ENCODE measurements around the gene LDLRAD4. TPM values are rescaled to one million over a fixed set of nuclear protein-coding genes. Genes with fewer than 3 reads are reported as not detected.

The LDLRAD4 gene
- total and polyA plus RNA-seq, 8 donors: 2.0 to 47.9 (median 9.0) TPM

DNA sequence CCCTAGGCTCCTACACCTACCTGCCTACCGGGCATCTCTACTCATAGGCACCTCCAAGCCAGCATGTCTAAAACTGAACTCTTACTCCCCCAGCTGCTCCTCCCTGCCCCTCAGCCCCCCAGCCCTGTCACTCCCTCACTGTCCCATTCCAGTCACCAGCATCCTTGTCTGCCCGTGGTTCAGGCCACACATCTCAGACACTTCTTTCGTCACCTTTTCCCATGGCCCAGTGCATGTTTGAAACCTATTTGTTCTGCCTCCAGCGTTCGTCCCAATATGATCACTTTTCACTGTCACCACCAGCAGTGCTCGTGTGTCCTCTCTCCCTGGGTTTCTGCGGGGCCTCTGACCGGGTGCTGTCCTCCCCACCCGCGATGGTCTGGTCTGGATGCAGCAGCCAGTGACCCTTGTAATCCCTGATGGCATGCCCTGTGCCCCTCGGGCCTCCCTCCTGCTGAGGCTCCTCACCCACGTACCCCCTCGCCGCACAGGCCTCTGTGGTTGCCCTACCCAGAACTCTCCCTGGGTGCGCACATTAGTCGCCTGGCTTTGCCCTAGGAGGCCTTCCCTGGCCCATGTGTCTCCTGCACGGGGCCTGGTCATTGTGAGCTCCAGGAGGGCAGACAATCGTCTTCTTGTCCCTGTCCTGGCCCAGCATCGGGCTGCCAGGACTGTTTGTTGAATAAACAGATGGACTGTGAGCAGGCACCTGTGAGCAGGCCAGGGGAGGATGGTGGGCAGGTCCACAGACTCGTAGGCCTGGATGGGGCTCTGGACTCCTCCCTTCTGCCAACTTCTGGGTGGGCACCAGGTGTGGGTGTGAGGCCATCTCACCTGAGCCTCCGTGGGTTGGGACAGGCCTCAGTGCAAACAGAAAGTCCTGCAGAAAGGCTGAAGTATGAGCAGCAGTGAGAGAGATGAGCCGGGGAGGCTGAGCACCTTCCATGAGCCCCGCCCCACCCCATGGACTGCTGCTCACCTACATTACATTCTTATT lies 15.5 kb downstream of the LDLRAD4 start:
- no peak for TF ChIP-seq POLR2AphosphoS5 (IDR thresholded peaks at IDR 0.05)
- TF ChIP-seq EP300 (IDR thresholded peaks at IDR 0.05): no peak
- TF ChIP-seq, protein P1, sequence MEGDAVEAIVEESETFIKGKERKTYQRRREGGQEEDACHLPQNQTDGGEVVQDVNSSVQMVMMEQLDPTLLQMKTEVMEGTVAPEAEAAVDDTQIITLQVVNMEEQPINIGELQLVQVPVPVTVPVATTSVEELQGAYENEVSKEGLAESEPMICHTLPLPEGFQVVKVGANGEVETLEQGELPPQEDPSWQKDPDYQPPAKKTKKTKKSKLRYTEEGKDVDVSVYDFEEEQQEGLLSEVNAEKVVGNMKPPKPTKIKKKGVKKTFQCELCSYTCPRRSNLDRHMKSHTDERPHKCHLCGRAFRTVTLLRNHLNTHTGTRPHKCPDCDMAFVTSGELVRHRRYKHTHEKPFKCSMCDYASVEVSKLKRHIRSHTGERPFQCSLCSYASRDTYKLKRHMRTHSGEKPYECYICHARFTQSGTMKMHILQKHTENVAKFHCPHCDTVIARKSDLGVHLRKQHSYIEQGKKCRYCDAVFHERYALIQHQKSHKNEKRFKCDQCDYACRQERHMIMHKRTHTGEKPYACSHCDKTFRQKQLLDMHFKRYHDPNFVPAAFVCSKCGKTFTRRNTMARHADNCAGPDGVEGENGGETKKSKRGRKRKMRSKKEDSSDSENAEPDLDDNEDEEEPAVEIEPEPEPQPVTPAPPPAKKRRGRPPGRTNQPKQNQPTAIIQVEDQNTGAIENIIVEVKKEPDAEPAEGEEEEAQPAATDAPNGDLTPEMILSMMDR (IDR thresholded peaks at IDR 0.05): no peak
- TF ChIP-seq POLR2A (IDR thresholded peaks at IDR 0.05): no peak
- H3K27ac ChIP-seq: no peak overlapping the region
- no peaks in the 10 kb centered on the region for H3K36me3 ChIP-seq
- peaks cover 0 to 27% (median 13%) of the 10 kb centered on the region in 4 donors for H3K4me1 ChIP-seq
- no peak for DNase-seq
- no peak overlapping the region for H3K4me3 ChIP-seq
- intact Hi-C loops (cut with DNase I; ENCODE audit: low total_unique reads): no loop called here
- no peaks in the 10 kb centered on the region for H3K9me3 ChIP-seq
- 78 to 90% (median 83%) methylated on average over 22 to 23 of the region's 23 CpGs for WGBS, 5 donors
- no peaks in the 10 kb centered on the region for H3K27me3 ChIP-seq

DNA sequence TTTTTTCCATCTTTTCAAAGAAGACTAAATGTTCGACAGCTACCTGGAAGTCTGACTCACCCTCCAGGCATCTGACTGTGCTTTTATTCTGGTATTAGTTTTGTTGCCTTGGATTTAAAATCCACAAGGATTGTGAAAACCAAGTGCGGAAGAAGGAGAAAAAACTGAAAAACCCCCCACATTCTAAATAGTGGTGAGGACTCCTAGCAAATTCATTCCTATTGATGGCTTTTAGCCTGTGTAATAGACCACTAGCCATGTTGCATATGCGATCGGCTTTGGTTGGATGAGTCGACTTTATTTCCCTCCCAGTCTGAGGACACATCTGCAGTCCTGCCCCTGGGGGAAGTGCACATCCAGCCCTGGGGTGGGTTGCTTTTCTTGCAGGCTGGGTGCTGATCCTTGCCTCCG lies 16.9 kb downstream of the LDLRAD4 start:
- 56 to 70% (median 64%) methylated on average over 6 of the region's 6 CpGs for WGBS, 5 donors
- Histone ChIP-seq H3K27ac (peak overlapping the region in 1 of 5 donors; percentile 11), H3K4me1 (peaks cover 0 to 31% (median 13%) of the 10 kb centered on the region in 4 donors), H3K4me3 (no peak overlapping the region), H3K36me3 (no peaks in the 10 kb centered on the region), H3K9me3 (no peaks in the 10 kb centered on the region), H3K27me3 (no peaks in the 10 kb centered on the region)
- intact Hi-C loops (cut with DNase I; ENCODE audit: low total_unique reads): no loop called here
- DNase-seq: no peak
- no peak for TF ChIP-seq POLR2AphosphoS5 (IDR thresholded peaks at IDR 0.05)
- TF ChIP-seq, protein P1 (IDR thresholded peaks at IDR 0.05): no peak

DNA sequence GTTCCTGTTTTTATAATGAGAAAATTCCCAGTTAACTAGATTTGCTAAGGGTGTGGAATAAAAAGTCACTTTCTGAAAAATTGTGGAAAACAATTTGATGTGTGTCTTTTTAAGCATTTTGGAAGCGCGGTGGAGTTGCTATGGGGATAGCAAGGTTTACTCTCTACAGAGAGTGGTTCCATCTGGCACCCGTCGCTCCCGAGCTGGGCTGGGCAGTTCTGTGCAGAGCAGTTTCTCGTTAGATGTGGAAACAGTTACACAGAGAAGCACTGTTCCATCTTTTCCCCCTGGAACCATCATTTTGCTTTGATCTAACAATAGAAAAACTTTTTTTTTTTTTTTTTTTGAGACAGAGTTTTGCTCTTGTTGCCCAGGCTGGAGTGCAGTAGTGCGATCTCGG lies 17.4 kb downstream of the LDLRAD4 start:
- Histone ChIP-seq H3K27ac (no peak overlapping the region), H3K27me3 (no peaks in the 10 kb centered on the region), H3K4me3 (no peak overlapping the region), H3K36me3 (no peaks in the 10 kb centered on the region), H3K4me1 (peaks cover 0 to 31% (median 13%) of the 10 kb centered on the region in 4 donors), H3K9me3 (no peaks in the 10 kb centered on the region)
- WGBS, 5 donors: 55 to 83% (median 64%) methylated on average over 8 of the region's 8 CpGs
- peak in 1 of 2 donors; percentile 89 for DNase-seq
- intact Hi-C loops (cut with DNase I; ENCODE audit: low total_unique reads): no loop called here
- TF ChIP-seq POLR2AphosphoS5 (IDR thresholded peaks at IDR 0.05) (peak in 1 of 3 donors; percentile 35), EP300 (IDR thresholded peaks at IDR 0.05) (no peak), POLR2A (IDR thresholded peaks at IDR 0.05) (no peak)
- TF ChIP-seq, protein P1 (IDR thresholded peaks at IDR 0.05): no peak

DNA sequence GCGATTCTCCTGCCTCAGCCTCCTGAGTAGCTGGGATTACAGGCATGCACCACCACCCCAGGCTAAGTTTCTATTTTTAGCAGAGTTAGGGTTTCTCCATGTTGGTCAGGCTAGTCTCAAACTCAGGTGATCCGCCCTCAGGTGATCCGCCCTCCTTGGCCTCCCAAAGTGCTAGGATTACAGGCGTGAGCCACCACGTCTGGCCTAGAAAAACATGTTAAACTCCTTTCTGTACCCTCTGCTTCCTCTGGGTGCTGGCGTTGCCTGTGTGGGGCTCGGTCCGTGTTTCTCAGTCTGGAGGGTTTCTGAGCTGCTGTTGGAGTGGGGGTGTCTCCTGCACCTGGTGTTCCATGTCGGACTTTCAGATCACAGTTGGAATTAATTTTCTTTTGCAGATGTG lies 17.9 kb downstream of the LDLRAD4 start:
- H3K4me1 ChIP-seq: peaks cover 0 to 31% (median 13%) of the 10 kb centered on the region in 4 donors
- intact Hi-C loops (cut with DNase I; ENCODE audit: low total_unique reads): no loop called here
- no peaks in the 10 kb centered on the region for H3K27me3 ChIP-seq
- H3K27ac ChIP-seq: no peak overlapping the region
- 90 to 96% (median 93%) methylated on average over 8 to 9 of the region's 9 CpGs for WGBS, 5 donors
- no peak overlapping the region for H3K4me3 ChIP-seq
- H3K36me3 ChIP-seq: no peaks in the 10 kb centered on the region
- TF ChIP-seq POLR2AphosphoS5 (IDR thresholded peaks at IDR 0.05) (no peak), EP300 (IDR thresholded peaks at IDR 0.05) (no peak), POLR2A (IDR thresholded peaks at IDR 0.05) (no peak)
- TF ChIP-seq, protein P1 (IDR thresholded peaks at IDR 0.05): no peak
- DNase-seq: no peak
- H3K9me3 ChIP-seq: no peaks in the 10 kb centered on the region

Measured in stomach (tissue), 9 donors.